HepG2 (cell line): ENCODE results near the gene KLB. TPM values are rescaled to one million over a fixed set of nuclear protein-coding genes. Genes with fewer than 3 reads are reported as not detected.

ENCODE experiments used
- CEBPG ChIP-seq: IDR thresholded peaks from 2 replicates; pipeline ENCODE4 v1.6.1; 2016
- E2F2 ChIP-seq: sonication (generic); formaldehyde crosslinking; IDR thresholded peaks from 2 replicates; pipeline ENCODE4 v1.4.0; 2020; ENCODE audit warnings: missing genetic modification reagents, borderline replicate concordance
- GTF2F1 ChIP-seq: fragments of 150-350 bp; IDR thresholded peaks from 2 replicates; pipeline ENCODE4 v1.6.1; 2014; ENCODE audit warnings: low read length
- HNRNPUL1 ChIP-seq: fragments of 200-400 bp; formaldehyde crosslinking; IDR thresholded peaks from 2 replicates; pipeline ENCODE4 v1.6.1; 2017; ENCODE audit warnings: low read depth, mild to moderate bottlenecking, low read length, moderate library complexity
- HOXA7 ChIP-seq: sonication (generic); formaldehyde crosslinking; IDR thresholded peaks from 2 replicates; pipeline ENCODE4 v1.8.1; 2022; ENCODE audit warnings: mild to moderate bottlenecking, missing genetic modification reagents, moderate library complexity
- JUN ChIP-seq: sonication (generic); formaldehyde crosslinking; IDR thresholded peaks from 2 replicates; pipeline ENCODE4 v1.4.0; 2020; ENCODE audit warnings: mild to moderate bottlenecking, missing genetic modification reagents
- MAF1 ChIP-seq: sonication (generic); formaldehyde crosslinking; IDR thresholded peaks from 2 replicates; pipeline ENCODE4 v1.5.0; 2020; ENCODE audit warnings: missing genetic modification reagents, borderline replicate concordance
- MED1 ChIP-seq: sonication (generic); formaldehyde crosslinking; IDR thresholded peaks from 2 replicates; pipeline ENCODE4 v1.4.0; 2020; ENCODE audit warnings: missing genetic modification reagents
- MEIS1 ChIP-seq: sonication (generic); formaldehyde crosslinking; IDR thresholded peaks from 2 replicates; pipeline ENCODE4 v1.9.0; 2021; ENCODE audit warnings: mild to moderate bottlenecking, missing genetic modification reagents, moderate library complexity, borderline replicate concordance
- MTF2 ChIP-seq: sonication (generic); formaldehyde crosslinking; IDR thresholded peaks from 2 replicates; pipeline ENCODE4 v1.5.0; 2020; ENCODE audit warnings: missing genetic modification reagents, borderline replicate concordance
- NFYC ChIP-seq: IDR thresholded peaks from 2 replicates; pipeline ENCODE4 v1.6.1; 2016; ENCODE audit warnings: missing genetic modification reagents, missing compliant biosample characterization
- RERE ChIP-seq: IDR thresholded peaks from 2 replicates; pipeline ENCODE4 v1.6.1; 2016; ENCODE audit warnings: low read depth, missing genetic modification reagents, missing compliant biosample characterization
- SUZ12 ChIP-seq: fragments of 150-350 bp; IDR thresholded peaks from 2 replicates; pipeline ENCODE4 v1.6.1; 2014; ENCODE audit warnings: low read depth, low read length
- TOE1 ChIP-seq: sonication (generic); formaldehyde crosslinking; IDR thresholded peaks from 2 replicates; pipeline ENCODE4 v1.4.0; 2020; ENCODE audit warnings: mild to moderate bottlenecking, missing genetic modification reagents
- WIZ ChIP-seq: sonication (generic); formaldehyde crosslinking; IDR thresholded peaks from 2 replicates; pipeline ENCODE4 v1.5.1; 2020; ENCODE audit warnings: mild to moderate bottlenecking, missing genetic modification reagents
- YY1 ChIP-seq: IDR thresholded peaks from 2 replicates; pipeline ENCODE4 v1.6.1; 2011; ENCODE audit warnings: low read length, low read depth, moderate library complexity, mild to moderate bottlenecking; ENCODE audit not compliant: insufficient read depth, insufficient replicate concordance
- ZFYVE20 ChIP-seq: sonication (generic); formaldehyde crosslinking; IDR thresholded peaks from 2 replicates; pipeline ENCODE4 v1.8.0; 2023; ENCODE audit warnings: low read depth, mild to moderate bottlenecking, moderate library complexity, missing genetic modification reagents, borderline replicate concordance
- ZNF10 ChIP-seq: sonication (generic); formaldehyde crosslinking; IDR thresholded peaks from 2 replicates; pipeline ENCODE4 v1.4.0; 2020; ENCODE audit warnings: mild to moderate bottlenecking, low read depth, missing genetic modification reagents, borderline replicate concordance
- ZNF329 ChIP-seq: sonication (generic); formaldehyde crosslinking; IDR thresholded peaks from 2 replicates; pipeline ENCODE4 v1.9.0; 2021; ENCODE audit warnings: low read depth, mild to moderate bottlenecking, missing genetic modification reagents
- ZNF335 ChIP-seq: sonication (generic); formaldehyde crosslinking; IDR thresholded peaks from 2 replicates; pipeline ENCODE4 v1.4.0; 2020; ENCODE audit warnings: missing genetic modification reagents
- ZNF512 ChIP-seq: sonication (generic); formaldehyde crosslinking; IDR thresholded peaks from 2 replicates; pipeline ENCODE4 v1.4.0; 2020; ENCODE audit warnings: mild to moderate bottlenecking, missing genetic modification reagents
- ZNF572 ChIP-seq: sonication (generic); formaldehyde crosslinking; IDR thresholded peaks from 2 replicates; pipeline ENCODE4 v1.5.1; 2020; ENCODE audit warnings: mild to moderate bottlenecking, missing genetic modification reagents
- ZNF660 ChIP-seq: sonication (generic); formaldehyde crosslinking; IDR thresholded peaks from 2 replicates; pipeline ENCODE4 v1.5.1; 2020; ENCODE audit warnings: mild to moderate bottlenecking, low read depth, missing genetic modification reagents, borderline replicate concordance
- ZNF790 ChIP-seq: sonication (generic); formaldehyde crosslinking; IDR thresholded peaks from 2 replicates; pipeline ENCODE4 v1.8.0; 2022; ENCODE audit warnings: missing genetic modification reagents, mild to moderate bottlenecking, borderline replicate concordance
- ZSCAN21 ChIP-seq: sonication (generic); formaldehyde crosslinking; IDR thresholded peaks from 2 replicates; pipeline ENCODE4 v1.8.0; 2022; ENCODE audit warnings: mild to moderate bottlenecking, missing genetic modification reagents, moderate library complexity, borderline replicate concordance
- polyA plus RNA-seq, 8 experiments: library from polyadenylated mRNA; depleted of rRNA in 3 of 8; stranded (reverse) in 7 of 8; unstranded in 1 of 8; fragments of >200 nt; fragmentation: Illumina TruSeq in 4 of 8; extraction: Trizol in 4 of 8; gene quantifications; 2 replicates each; pipeline versions ENCODE4 v1.2.1 to v1.2.3, GENCODE V29; 2011 to 2016; ENCODE audit warnings: low read depth in 4 of 8, missing spikeins in 1 of 8, mixed read lengths in 1 of 8; ENCODE audit not compliant: insufficient read depth in 1 of 8
- total RNA-seq, 5 experiments: library from RNA; depleted of rRNA; stranded (reverse); fragments of >200 nt; fragmentation: Illumina TruSeq; extraction: Trizol; gene quantifications; 2 replicates each; pipeline ENCODE4 v1.2.3, GENCODE V29; 2016; ENCODE audit warnings: low read depth in 1 of 5

KLB gene
- total and polyA plus RNA-seq, 2 of the 13 experiments (the other 11 are each of a cell fraction or from before 2014, with no cell fraction given): 25.3 to 82.0 TPM

DNA sequence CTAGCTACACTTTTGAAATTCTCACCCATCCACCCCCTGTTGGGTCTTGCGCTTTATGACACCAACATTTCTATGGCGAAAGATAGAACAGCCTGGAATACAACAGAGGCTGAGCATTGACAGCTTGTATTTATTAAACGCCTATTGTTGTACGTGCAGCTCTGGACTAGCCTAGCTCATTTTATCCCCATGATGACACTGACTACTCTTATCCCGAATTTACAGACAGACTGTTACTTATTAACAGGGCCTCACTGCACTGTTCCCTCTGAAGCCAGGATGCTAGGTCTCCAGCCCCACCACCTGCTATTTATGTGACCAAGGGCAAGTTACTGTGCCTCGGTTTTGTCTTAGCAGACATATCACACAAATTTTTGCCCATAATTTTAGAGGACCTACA, 39.6 kb upstream of the KLB start (continued):
- TF ChIP-seq MTF2 (CRISPR knock-in tag): no peak
- TF ChIP-seq ZNF335 (CRISPR knock-in tag): no peak
- no peak for TF ChIP-seq WIZ (CRISPR knock-in tag)
- TF ChIP-seq GTF2F1: no peak
- TF ChIP-seq ZNF10 (CRISPR knock-in tag): no peak
- no peak for TF ChIP-seq JUN (CRISPR knock-in tag)
- TF ChIP-seq MEIS1 (CRISPR knock-in tag): no peak
- no peak for TF ChIP-seq ZNF790
- TF ChIP-seq ZSCAN21 (CRISPR knock-in tag): no peak
- no peak for TF ChIP-seq ZNF572 (CRISPR knock-in tag)
- TF ChIP-seq ZNF329 (CRISPR knock-in tag): no peak
- TF ChIP-seq ZFYVE20 (CRISPR knock-in tag): no peak
- peak; percentile 47 for TF ChIP-seq MED1 (CRISPR knock-in tag)
- TF ChIP-seq NFYC (CRISPR knock-in tag): no peak
- no peak for TF ChIP-seq YY1
- no peak for TF ChIP-seq SUZ12
- 0 out of 2 replicates have a peak, but pooled peaks have one; percentile 35 for TF ChIP-seq CEBPG (CRISPR knock-in tag)
- TF ChIP-seq HOXA7 (CRISPR knock-in tag): no peak
- no peak for TF ChIP-seq E2F2
- no peak for TF ChIP-seq ZNF660 (CRISPR knock-in tag)
- 0 out of 2 replicates have a peak, but pooled peaks have one; percentile 54 for TF ChIP-seq HNRNPUL1
- no peak for TF ChIP-seq TOE1
- no peak for TF ChIP-seq ZNF512
- TF ChIP-seq MAF1 (CRISPR knock-in tag): no peak
- no peak for TF ChIP-seq RERE (CRISPR knock-in tag)
